ENCODE measurements around the gene PLCB3. TPM values are rescaled to one million over a fixed set of nuclear protein-coding genes. Genes with fewer than 3 reads are reported as not detected.

Gene PLCB3
- total and polyA plus RNA-seq, 2 of the 13 experiments (the other 11 are each of a cell fraction or from before 2014, with no cell fraction given), result 7.5 to 13.8 TPM

- TF ChIP-seq ZNF598 (CRISPR knock-in tag; IDR thresholded peaks at IDR 0.05; ENCODE audit: borderline replicate concordance), result peak; percentile 65; the same call in 1 of the 2 replicates
- 0 out of 2 replicates have a peak, but pooled peaks have one; percentile 67 for TF ChIP-seq ZBTB39 (CRISPR knock-in tag; IDR thresholded peaks at IDR 0.05)
- TF ChIP-seq MXI1 (IDR thresholded peaks at IDR 0.05; ENCODE audit: borderline replicate concordance, low read depth, low read length), result peak; percentile 70; the same call in 1 of the 3 replicates
- 0 out of 2 replicates have a peak, but pooled peaks have one; percentile 39 for TF ChIP-seq JUN (CRISPR knock-in tag; IDR thresholded peaks at IDR 0.05)
- TF ChIP-seq REXO4 (CRISPR knock-in tag; IDR thresholded peaks at IDR 0.05; ENCODE audit: borderline replicate concordance), result no peak
- TF ChIP-seq MBNL3 (CRISPR knock-in tag; conservative IDR thresholded peaks at IDR 0.05), result no peak
- no peak for TF ChIP-seq BCL6 (CRISPR knock-in tag; IDR thresholded peaks at IDR 0.05)
- TF ChIP-seq, protein P1, sequence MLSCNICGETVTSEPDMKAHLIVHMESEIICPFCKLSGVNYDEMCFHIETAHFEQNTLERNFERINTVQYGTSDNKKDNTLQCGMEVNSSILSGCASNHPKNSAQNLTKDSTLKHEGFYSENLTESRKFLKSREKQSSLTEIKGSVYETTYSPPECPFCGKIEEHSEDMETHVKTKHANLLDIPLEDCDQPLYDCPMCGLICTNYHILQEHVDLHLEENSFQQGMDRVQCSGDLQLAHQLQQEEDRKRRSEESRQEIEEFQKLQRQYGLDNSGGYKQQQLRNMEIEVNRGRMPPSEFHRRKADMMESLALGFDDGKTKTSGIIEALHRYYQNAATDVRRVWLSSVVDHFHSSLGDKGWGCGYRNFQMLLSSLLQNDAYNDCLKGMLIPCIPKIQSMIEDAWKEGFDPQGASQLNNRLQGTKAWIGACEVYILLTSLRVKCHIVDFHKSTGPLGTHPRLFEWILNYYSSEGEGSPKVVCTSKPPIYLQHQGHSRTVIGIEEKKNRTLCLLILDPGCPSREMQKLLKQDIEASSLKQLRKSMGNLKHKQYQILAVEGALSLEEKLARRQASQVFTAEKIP (CRISPR knock-in tag; IDR thresholded peaks at IDR 0.05; ENCODE audit: borderline replicate concordance), result no peak
- TF ChIP-seq, protein P2, sequence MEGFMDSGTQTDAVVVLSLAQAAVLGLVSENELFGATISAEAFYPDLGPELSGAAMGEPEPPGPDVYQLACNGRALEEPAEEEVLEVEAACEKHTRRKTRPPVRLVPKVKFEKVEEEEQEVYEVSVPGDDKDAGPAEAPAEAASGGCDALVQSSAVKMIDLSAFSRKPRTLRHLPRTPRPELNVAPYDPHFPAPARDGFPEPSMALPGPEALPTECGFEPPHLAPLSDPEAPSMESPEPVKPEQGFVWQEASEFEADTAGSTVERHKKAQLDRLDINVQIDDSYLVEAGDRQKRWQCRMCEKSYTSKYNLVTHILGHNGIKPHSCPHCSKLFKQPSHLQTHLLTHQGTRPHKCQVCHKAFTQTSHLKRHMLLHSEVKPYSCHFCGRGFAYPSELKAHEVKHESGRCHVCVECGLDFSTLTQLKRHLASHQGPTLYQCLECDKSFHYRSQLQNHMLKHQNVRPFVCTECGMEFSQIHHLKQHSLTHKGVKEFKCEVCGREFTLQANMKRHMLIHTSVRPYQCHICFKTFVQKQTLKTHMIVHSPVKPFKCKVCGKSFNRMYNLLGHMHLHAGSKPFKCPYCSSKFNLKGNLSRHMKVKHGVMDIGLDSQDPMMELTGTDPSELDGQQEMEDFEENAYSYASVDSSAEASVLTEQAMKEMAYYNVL (CRISPR knock-in tag; IDR thresholded peaks at IDR 0.05; ENCODE audit: borderline replicate concordance), result 0 out of 2 replicates have a peak, but pooled peaks have one; percentile 35
- TF ChIP-seq ZNF263 (CRISPR knock-in tag; IDR thresholded peaks at IDR 0.05), result no peak; the same call in 1 of the 2 replicates
- 0 out of 2 replicates have a peak, but pooled peaks have one; percentile 75 for TF ChIP-seq ZNF746 (CRISPR knock-in tag; IDR thresholded peaks at IDR 0.05)
- peak; percentile 74 for TF ChIP-seq GMEB1 (CRISPR knock-in tag; IDR thresholded peaks at IDR 0.05; ENCODE audit: borderline replicate concordance)
- TF ChIP-seq ZNF160 (CRISPR knock-in tag; IDR thresholded peaks at IDR 0.05), result no peak; the same call in 1 of the 2 replicates
- no peak for TF ChIP-seq ZNF354B (CRISPR knock-in tag; IDR thresholded peaks at IDR 0.05)
- TF ChIP-seq RFXAP (CRISPR knock-in tag; IDR thresholded peaks at IDR 0.05; ENCODE audit: borderline replicate concordance), result no peak
- TF ChIP-seq ZEB1 (IDR thresholded peaks at IDR 0.05; ENCODE audit: insufficient replicate concordance, low read depth), result no peak
- TF ChIP-seq ARNT2 (CRISPR knock-in tag; IDR thresholded peaks at IDR 0.05; ENCODE audit: low read depth), result peak; percentile 87
- TF ChIP-seq, protein P3, sequence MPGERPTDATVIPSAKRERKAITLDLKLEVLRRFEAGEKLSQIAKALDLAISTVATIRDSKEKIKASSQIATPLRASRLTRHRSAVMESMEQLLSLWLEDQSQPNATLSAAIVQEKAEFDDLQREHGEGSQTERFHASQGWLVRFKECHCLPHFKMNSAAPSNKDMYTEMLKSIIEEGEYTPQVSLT (CRISPR knock-in tag; IDR thresholded peaks at IDR 0.05; ENCODE audit: borderline replicate concordance, low read depth), result no peak
- 0 out of 2 replicates have a peak, but pooled peaks have one; percentile 74 for TF ChIP-seq ZNF510 (CRISPR knock-in tag; IDR thresholded peaks at IDR 0.05; ENCODE audit: low read depth)
- no peak for TF ChIP-seq NCOR1 (IDR thresholded peaks at IDR 0.05; ENCODE audit: borderline replicate concordance, low read length)
Observed at GRCh38 chr11:64317961-64318765, 66.8 kb downstream of the PLCB3 start, which contains the start of gene PRDX5 (continued).
